ENCODE results near the gene SHB. TPM values are rescaled to one million over a fixed set of nuclear protein-coding genes. Genes with fewer than 3 reads are reported as not detected.

Gene SHB
- total RNA-seq, 2 experiments from 2014 or later: 2.4 to 2.6 TPM

GRCh38 chr9:37926737-37927118 is 142.3 kb downstream of the SHB start:
- ChIA-PET POLR2A (no interaction called here), CTCF (no interaction called here)

GRCh38 chr9:37925786-37926736 is 143.0 kb downstream of the SHB start:
- POLR2A ChIA-PET: no interaction called here
- CTCF ChIA-PET: no interaction called here

- ChIA-PET CTCF (no interaction called here), POLR2A (no interaction called here)
Observed at GRCh38 chr9:37925006-37925405, 144.0 kb downstream of the SHB start.

GRCh38 chr9:37924538-37924937 is 144.5 kb downstream of the SHB start:
- ChIA-PET CTCF (no interaction called here), POLR2A (no interaction called here)

- CTCF ChIA-PET: interaction anchor here (0.7 kb wide), 1 partner anchor 10 kb away, joined by 6 read pairs; no protein-coding TSS in a partner anchor
- POLR2A ChIA-PET: no interaction called here
Observed at GRCh38 chr9:37923796-37924427, 145.1 kb downstream of the SHB start.

GRCh38 chr9:37923118-37923795 is 145.8 kb downstream of the SHB start:
- POLR2A ChIA-PET: no interaction called here
- CTCF ChIA-PET: interaction anchor here (0.7 kb wide), 1 partner anchor 10 kb away, joined by 6 read pairs; no protein-coding TSS in a partner anchor

- ChIA-PET POLR2A (no interaction called here), CTCF (interaction anchor here (1.4 kb wide), 1 partner anchor 9 kb away, joined by 5 read pairs; no protein-coding TSS in a partner anchor)
Observed at GRCh38 chr9:37922363-37923117, 146.5 kb downstream of the SHB start.

GRCh38 chr9:37921546-37922300 is 147.3 kb downstream of the SHB start:
- CTCF ChIA-PET: interaction anchor here (1.4 kb wide), 1 partner anchor 8 kb away, joined by 5 read pairs; no protein-coding TSS in a partner anchor
- POLR2A ChIA-PET: no interaction called here

- CTCF ChIA-PET: interaction anchor here (1.4 kb wide), 1 partner anchor 7 kb away, joined by 5 read pairs; no protein-coding TSS in a partner anchor
- POLR2A ChIA-PET: no interaction called here
Observed at GRCh38 chr9:37921168-37921510, 147.9 kb downstream of the SHB start.

GRCh38 chr9:37920471-37921167 is 148.4 kb downstream of the SHB start:
- ChIA-PET CTCF (no interaction called here), POLR2A (no interaction called here)

- ChIA-PET CTCF (no interaction called here), POLR2A (no interaction called here)
Observed at GRCh38 chr9:37919956-37920335, 149.1 kb downstream of the SHB start.

GRCh38 chr9:37919246-37919955 is 149.6 kb downstream of the SHB start:
- ChIA-PET POLR2A (no interaction called here), CTCF (no interaction called here)

- ChIA-PET POLR2A (no interaction called here), CTCF (no interaction called here)
Observed at GRCh38 chr9:37918665-37919170, 150.3 kb downstream of the SHB start.

GRCh38 chr9:37917801-37918664 is 151.0 kb downstream of the SHB start:
- POLR2A ChIA-PET: no interaction called here
- CTCF ChIA-PET: no interaction called here

- ChIA-PET POLR2A (no interaction called here), CTCF (no interaction called here)
Observed at GRCh38 chr9:37917313-37917731, 151.7 kb downstream of the SHB start.

- CTCF ChIA-PET: interaction anchor here (0.7 kb wide), 2 partner anchors 29 to 337 kb away, joined by 3 read pairs; no protein-coding TSS in a partner anchor
- POLR2A ChIA-PET: no interaction called here
Observed at GRCh38 chr9:37916471-37917312, 152.3 kb downstream of the SHB start.
